NCI-H748 treated with DMSO at 0.1 percent for 48 hours (cell line): ENCODE data around the gene C16orf89.
A peak's percentile ranks its signal among the peaks of the same experiment; 100 is the strongest.
"Not testable (repeated sequence)": the region's sequence is repeated elsewhere in the genome, so short reads cannot be mapped to it uniquely, and the experiment has no call there.

Experiments
- DNase-seq: peaks from one replicate; lab custom pipeline; 2025; lab: John Stamatoyannopoulos, UW

Gene C16orf89, protein sequence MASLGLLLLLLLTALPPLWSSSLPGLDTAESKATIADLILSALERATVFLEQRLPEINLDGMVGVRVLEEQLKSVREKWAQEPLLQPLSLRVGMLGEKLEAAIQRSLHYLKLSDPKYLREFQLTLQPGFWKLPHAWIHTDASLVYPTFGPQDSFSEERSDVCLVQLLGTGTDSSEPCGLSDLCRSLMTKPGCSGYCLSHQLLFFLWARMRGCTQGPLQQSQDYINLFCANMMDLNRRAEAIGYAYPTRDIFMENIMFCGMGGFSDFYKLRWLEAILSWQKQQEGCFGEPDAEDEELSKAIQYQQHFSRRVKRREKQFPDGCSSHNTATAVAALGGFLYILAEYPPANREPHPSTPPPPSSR

DNA sequence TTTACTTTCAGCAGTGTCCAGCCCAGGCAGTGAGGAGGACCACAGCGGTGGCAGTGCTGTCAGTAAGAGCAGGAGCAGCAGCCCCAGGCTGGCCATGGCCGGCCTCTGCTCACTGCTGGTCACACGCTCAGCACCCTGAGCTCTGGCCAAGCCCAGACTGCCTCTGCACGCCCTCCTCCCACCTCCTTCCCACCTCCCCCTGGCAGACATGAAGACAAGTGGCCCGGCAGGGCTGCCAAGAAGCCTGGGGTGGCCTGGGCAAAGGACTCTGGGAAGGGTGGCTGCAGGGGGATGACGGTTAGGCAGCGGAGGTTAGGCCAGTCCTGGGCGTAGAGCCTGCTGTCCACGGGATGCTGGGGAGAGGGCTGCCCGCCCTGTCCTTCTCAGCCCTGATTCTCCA, at the start of gene C16orf89:
Gene C16orf89, minus strand, starts transcription at position 144 of the 400 bp plus-strand sequence. Its CDS starts 48 bp downstream, at position 96.
- no peak for DNase-seq

DNA sequence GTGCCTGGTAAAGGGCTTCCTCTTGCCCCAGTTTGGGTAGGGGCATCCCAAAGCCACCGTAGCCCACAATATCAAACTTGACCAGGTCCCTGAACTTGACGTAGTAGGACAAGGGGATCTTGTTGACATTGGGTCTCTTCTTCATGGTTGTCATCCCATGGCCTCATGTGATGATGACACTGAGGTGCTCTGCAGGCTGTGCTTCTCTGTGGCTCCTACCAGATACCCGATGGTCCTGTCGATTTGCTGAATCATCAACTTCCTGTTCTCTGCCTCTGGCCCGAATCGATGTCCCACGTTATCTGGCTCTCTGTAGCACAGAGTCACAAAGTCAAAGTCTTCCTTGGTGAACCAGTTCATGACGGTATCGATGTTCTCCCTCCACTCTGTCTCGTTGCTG, 45.2 kb upstream of the C16orf89 start:
- not testable (repeated sequence) for DNase-seq

DNA sequence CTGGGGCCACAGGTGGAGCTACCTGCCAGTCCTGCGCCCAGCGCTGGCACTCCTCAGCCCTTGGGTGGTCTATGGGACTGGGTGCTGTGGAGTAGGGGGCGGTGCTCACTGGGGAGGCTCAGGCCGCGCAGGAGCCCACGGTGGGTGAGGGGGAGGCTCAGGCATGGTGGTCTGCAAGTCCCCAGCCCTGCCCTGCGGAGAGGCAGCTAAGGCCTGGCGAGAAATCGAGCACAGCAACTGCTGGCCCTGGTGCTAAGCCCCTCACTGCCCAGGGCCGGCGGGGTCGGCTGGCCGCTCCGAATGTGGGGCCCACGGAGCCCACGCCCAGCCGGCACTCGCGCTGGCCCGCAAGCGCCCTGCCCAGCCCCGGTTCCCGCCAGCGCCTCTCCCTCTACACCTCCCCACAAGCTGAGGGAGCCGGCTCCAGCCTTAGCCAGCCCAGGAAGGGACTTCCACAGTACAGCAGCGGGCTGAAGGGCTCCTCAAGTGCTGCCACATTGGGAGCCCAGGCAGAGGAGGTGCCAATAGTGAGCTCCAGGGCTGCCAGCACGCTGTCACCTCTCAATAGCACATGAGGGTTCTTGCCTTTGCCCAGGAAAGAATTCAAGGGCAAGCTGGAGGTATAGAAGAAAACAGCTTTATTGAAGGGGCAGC, 42.9 kb upstream of the C16orf89 start:
- no peak for DNase-seq

DNA sequence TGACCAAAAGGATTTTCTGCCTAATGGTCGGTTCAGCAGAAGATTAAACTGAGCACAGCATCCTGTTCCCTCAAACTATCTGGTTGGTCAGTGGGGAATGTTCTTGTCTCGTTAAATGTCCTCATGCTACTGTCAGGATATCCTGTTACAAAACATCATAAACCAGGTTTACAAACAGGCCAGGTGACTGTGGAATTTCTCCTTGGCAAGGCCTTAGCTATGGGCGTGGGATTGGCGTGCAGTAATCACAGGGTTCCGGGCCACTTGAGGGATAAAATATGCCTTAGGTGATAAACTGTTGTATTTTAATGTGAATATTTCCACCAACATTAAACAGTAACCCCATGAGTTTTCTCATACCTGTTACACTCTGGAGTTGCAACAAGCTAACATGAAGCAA, 39.3 kb upstream of the C16orf89 start:
- not testable (repeated sequence) for DNase-seq

DNA sequence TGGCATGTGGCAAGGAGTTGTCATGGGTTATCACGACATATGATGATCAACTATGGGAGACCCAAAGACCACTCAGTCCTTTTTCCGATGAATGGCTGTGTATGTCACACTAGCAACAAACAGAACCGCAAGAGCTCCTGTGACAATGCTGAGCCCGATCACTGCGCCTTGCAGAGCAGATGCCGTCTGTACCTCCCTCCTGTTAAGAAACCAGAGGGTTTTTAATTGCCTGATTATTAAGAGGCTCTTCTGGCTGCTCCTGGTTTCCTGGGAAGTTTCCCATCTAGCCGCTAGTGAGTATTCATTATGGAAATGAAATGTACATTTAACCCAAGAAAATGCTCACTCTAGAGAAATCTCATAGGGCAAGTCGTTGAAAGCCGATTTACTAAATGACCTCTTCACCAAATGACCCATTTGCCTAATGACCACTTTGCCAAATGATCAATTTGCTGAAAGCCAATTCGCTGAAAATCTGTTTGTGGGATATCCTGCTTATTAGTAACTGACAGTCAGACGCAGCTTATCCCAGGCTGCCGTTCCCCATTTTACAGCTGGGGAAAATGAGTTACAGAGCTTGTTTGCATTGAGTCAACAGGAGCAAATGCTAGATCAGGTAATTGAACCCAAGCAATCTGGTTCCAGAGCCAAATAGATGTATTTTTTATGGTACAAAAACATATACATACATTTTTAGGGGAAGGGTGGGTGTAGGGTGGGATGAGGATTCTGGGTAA, 37.7 kb upstream of the C16orf89 start:
- DNase-seq: not testable (repeated sequence)

DNA sequence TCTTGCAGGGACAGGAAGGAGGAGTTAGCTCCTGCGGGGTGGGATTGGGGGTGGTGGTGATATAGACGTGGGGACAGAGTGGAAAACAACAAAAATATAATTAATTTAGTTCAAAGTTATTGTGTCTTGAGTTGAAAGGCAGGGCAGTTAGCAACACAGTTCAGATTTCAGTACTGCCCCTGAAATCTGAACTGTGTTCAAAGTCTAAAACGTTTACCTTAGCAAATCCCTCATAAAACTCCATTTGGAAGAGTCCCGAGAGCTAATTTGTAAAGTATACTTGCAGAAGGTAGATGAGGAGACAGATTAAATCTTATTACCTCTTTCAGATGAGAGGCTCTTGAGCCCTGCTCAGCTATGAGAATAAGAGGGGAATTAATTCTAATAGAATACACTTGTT, 33.4 kb upstream of the C16orf89 start:
- DNase-seq: not testable (repeated sequence)

DNA sequence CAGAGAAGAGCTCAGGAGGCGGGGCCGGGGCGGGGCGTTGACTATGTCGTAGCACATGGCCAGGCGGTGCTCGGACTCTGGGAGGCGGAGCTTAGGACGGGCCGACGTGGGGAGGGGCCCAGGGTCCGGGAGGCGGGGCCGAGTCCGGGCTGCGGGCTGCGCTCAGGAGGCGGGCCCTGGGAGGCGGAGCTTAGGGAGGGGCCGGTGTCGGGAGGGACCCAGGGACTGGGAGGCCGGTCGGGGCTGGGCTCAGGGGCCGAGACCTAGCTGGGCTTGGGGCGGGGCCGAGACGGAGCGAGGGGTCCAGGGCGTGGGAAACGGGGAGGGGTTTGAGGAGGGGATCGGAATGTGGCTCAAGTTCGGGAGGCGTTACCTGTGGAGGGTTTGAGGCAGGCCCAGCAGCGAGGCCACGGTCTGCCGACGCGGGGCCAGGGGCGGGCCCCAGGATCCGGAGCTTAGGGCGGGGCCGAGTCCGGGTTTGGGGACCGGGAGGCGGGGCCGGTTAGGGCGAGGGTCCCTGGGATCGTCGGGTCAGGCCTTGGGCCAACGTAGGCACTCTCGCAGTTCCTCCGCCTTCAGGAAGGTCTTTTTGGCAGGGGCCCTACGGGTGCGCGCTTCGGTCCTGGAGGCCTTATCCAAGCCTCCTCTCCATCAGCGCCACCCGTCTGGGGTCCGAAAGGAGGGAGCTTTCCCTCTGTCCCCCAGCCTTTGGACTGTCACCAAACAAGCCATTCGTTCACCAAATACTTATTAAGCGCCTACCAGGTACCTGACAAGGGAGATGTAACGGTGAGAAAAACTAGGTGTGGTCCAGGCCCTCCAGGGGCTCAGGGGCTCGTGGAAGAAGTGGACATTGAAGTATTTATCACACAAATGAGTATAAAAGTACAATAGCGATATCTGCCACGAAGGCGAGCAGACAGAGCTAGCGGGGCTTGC, 32.7 kb upstream of the C16orf89 start:
- peak; percentile 4 for DNase-seq

DNA sequence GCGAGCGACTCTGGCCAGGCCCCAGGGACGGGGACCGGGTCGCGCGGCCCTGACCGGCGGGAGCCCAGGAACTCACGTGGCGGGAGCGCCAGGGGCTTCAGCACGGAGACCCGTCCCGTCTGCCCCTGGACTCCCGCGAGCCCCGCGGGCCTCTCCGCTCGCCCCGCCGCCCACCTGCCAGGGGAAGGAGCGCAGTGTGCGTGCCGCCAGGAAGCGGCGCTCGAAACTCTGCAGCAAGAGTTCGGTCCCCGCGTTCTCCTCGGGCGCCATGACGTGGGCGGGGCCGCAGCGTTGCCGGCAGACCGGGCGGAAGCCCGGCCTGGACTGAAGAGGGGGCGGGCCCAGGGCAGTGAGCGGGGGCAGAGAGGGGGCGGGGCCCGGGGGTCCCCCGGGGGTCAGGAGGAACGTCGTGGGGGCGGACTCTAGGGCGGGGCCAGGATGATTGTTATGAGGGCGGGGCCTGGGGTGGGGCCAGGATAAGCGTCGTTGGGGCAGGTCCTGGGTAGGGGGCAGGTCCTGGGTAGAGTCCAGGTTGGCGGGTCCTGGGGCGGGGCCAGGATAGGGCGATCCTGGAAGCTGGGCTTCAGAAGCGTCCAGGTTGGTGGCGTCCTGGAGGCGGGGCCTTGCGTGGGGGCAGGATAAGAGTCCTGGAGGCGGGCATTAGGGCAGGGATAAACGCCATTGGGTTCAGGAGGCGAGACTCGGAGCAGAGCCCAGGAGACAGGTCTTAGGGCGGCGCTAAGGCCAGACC, 31.9 kb upstream of the C16orf89 start, which contains the start of gene EEF2KMT:
Gene EEF2KMT, minus strand, starts transcription at position 326 of the 751 bp plus-strand sequence. Its CDS starts 56 bp downstream, at position 270.
- peak; percentile 88 for DNase-seq

DNA sequence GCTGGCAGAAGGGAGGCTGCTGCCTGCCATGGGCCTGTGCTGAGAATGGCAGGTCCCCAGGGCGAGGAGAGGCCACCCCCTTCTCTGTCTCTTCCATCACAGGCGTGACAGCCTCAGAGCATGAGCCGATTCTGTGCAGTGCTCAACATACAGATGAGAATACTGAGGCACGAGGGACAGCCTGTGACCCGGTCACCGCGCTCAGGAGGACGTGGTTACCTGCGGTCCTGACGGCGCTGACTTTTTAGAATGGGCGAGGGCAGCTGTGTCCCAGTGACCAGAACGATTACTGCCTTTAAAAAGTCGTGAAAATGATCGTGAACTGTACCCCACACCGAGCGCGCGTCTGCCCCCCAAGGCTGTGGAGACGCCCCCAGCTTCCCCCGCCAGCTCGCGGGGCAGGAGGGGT, 31.3 kb upstream of the C16orf89 start:
- not testable (repeated sequence) for DNase-seq

DNA sequence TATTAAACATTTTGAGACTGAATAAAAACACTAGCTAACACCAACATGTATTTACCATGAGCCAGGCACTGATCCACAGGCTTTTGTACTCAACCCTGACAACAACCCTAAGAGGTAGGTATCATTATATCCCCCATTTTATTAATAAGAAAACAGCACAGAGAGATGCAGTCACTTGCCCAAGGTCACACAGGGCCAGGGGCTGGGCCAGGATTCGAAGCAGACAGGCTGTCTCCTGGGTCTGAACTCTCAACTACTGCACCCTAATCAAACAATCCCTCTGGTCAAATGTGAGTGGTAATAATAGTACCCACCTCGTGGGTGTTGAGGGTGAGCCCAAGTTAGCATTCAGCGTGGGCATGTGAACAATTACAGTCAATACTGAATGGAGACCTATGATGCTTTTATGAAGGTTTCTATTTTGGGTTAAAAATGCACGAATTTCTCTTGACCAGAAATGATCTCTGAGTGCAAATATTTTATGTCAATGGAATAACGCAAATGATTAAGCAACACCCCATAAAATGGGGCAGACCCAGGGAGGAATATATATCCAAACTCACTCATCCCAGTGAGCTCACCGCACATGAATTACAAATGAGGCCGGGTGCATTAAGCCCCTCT, 30.8 kb upstream of the C16orf89 start:
- not testable (repeated sequence) for DNase-seq

DNA sequence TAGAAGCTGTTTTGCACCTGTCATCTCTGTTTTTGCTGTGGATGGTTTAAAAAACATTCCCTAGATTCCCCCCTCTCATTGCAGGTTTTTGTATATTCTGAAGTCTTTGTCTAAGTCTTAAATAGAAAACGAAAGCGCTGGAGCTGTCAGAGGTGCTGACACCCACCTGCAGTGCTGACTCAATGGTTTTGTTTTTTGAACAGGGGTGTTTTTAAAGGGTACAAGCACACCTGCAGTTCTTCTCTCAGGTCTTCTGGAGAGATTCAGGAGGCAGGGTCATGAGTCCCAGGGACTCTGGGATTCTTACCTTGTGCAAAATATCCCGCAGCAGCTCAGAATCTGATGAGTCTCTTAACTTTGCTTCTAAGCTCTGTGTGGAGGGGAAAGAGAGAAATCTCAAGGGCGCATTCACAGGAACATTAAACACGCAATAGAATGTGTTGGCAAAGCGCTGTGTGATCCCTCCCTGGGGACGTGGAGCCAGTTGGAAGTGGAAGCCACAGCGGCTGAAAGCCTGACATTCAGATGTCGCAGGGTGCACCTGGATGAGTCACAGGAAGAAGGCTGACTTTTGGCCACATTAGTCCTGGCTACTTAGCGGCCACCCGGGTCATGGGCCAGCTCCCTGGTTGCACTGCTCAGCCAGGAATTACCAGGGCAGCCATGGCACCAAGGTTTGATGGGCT, 29.5 kb upstream of the C16orf89 start:
- not testable (repeated sequence) for DNase-seq

DNA sequence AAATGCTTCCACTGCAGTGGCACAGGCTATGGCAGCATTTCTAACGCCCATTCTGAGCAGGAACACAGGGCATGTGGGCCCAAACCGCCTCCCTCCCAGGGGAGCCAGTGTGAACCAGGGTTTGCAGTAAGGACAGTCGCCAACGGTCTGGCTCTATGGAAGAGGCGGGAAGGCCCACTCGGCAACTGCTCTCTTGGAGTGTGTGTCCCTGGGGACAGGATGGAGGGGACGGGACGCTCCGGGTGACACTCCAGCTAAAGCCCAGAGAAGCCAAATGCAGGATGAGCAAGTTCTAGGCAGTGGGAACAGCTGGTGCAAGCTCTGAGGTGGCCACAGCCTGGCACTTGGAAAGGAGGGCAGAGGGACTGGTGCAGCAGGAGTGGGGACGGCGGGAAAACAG, 28.0 kb upstream of the C16orf89 start:
- DNase-seq: not testable (repeated sequence)

DNA sequence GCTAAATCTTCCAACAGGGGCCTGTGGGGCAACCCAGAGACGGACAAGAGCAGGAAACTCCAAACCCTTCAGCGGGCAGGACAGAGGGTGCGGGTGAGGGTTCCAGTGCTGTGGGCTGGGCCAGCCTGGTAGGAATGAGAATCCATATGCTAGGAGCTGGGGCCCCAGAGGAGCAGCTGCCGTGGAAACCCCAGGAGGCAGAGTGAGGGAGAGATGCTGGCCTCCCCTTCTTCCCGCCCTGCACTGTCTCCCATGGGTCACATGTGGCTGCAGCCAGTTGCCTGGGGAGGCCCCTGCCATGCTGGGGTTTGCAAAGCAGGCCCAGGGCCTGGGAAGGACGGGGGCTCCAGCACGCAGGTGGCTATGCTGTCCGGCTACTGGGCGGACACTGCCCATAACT, 27.3 kb upstream of the C16orf89 start:
- not testable (repeated sequence) for DNase-seq

DNA sequence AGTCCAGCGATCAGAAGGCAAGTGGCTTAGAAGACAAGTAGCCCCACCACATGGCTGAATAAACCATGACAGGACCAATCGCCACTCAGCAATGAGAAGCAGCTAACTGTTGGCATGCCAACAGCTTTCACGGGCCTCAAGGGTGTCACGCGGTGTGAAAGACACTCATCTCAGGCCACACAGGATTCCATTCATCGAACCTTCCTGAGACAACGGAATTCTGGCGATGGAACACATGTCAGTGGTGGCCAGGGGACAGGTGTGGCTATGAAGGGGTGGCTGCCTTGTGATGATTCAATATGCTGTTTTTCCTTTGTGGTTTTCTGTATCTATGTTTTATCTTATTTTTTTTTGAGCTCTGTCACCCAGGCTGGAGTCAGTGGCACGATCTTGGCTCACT, 24.8 kb upstream of the C16orf89 start:
- not testable (repeated sequence) for DNase-seq

DNA sequence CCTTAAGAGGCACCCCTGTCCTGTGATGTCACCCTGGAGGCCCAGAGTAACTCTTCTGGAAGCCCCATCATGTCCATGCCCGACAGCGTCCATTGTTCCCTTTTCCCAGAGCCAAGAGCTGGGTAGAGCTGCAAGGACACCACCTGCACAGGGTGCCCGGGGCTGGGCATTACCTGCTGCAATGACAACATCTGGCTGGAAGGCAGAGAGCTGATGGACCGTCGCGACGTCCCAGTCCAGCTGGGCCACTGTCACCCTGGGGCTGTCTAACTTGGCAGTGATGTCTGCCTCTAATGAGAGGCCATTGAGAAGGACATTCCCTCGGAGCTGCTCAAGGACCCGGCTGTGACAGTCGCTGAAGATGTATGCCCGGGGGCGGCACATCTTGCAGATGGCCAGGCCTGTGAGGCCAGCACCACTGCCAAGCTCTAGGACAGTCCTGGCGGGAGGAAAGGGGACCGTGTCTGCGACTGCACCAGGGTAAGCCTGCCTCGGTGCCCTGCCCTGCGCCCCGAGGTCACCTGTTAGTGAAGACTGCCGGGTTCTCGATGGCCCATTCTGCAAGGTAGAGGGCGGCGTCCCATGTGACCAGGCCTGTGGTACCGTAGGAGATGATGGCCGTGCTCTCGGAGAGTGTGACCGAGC, 24.3 kb upstream of the C16orf89 start:
- DNase-seq: not testable (repeated sequence)

DNA sequence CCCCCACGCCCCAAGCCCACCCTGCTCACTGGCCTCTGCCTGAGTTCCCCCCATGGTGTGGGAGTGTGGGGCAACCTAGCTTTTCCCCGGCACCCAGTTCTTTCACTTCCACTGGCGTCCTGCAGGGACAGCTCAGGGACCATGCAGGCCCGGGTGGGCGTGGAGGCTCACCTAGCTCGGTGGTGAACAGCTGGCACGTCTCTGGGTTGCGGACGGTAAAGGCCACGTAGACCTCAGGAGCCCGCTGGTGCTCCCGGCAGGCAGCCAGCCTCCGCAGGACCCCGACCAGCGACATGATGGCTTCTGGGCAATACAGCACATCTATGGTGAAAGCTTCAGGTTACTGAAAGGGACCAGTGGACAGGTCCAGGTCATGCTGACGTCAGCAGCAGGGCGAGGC, 23.2 kb upstream of the C16orf89 start:
- DNase-seq: not testable (repeated sequence)

DNA sequence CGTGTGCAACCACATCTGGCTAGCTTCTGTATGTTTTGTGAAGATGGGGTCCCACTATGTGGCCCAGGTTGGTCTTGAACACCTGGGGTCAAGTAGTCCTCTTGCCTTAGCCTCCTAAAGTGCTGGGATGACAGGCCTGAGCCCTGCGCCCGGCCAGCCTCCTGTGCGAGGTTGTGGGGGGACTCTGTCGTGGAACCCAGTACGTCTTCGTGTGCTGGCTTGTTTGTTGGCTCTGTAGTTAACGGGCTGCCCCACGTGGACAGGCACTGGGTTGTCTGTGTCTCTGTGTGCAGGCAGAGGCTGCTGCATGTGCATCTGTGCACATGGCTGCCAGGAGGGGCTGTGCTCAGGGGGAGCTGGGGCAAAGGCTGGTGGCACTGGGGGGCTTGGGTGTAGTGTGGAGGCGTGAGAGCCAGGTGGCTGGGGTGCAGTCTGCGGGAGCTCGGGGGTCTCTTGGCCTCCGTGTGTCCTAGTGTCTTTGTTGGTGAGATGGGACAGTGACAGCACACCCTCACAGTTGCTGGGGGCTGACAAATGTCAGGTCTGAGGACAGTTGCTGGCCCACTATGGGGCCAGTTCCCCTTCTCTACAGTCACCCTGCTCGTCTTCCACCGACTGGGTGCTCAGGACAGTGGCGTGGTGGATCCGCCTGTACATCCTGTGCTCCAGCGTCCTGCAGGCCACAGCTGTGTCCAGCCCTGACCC, 22.5 kb upstream of the C16orf89 start:
- not testable (repeated sequence) for DNase-seq

DNA sequence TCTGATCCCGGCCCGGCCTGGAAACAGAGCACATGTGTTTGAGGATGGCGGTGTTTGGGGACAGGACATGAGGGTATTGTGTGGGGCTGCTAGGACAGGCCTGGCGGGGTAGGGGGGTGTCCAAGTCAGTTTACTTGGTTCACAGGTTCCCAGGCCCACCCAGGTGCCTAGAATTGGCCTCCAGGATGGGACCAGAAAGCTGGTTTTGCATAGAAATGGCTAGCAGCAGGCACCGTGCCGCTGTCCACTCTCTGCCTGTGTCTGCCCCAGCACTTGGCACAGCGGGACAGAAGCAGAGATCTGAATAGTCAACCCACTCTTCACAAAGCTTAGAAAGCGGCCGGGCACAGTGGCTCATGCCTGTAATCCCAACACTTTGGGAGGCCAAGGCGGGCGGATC, 20.0 kb upstream of the C16orf89 start:
- DNase-seq: not testable (repeated sequence)
